GM23248 (cell line): ENCODE data around the gene THY1.

Experiments
- EZH2 ChIP-seq: fragments of 200-600 bp; sonication (generic); IDR thresholded peaks from 2 replicates; pipeline ENCODE4 v1.6.1; 2018; ENCODE audit warnings: antibody characterized with exemption, mild to moderate bottlenecking; ENCODE audit not compliant: insufficient read depth, poor library complexity, severe bottlenecking
- EZH2phosphoT487 ChIP-seq: fragments of 200-600 bp; sonication (generic); IDR thresholded peaks from 2 replicates; pipeline ENCODE4 v1.6.1; 2018; ENCODE audit warnings: antibody characterized with exemption, moderate library complexity, mild to moderate bottlenecking, low read depth; ENCODE audit not compliant: insufficient read depth

DNA sequence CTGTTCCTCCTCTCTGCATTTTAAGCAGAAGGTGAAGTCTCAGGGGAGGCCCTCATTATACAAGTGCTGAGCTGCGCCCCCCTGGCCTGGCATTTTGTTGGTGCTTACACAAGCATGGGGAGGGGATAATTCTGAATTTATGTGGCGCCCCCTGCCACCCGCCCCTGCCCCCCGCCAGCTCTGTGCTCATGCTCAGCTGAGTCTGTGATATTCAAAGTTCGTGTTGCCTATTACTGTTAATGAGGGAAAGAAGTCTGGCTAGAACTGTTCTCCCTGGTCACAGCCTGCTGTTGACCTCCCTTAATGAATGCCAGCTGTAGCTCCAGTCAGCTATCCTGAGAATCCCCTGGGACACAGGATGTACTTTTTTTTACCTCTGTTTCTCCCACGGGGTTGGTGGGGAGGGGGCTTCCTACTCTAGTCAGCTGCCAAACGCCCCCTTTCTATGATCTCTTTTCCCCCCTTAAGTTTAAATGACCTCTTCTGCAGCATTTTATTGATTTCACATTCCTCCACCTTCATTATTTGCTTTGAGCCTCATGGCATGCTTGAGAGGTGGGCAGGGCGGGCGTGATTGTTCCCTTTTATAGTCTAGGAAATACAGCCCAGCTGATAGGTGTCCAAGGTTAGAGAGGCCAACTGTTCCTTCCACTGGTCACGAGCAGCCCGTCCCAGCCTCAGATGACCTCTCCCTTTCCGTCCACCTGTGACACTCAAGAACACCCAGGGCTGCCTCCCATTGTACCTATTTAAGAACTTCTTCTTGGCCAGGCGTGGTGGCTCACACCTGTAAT is 53.6 kb downstream of the THY1 start:
- TF ChIP-seq EZH2, result no peak
- TF ChIP-seq EZH2phosphoT487, result no peak
